Measurements from ENCODE around the gene MRS2. TPM values are rescaled to one million over a fixed set of nuclear protein-coding genes. Genes with fewer than 3 reads are reported as not detected.

MRS2 gene
- polyA plus RNA-seq, 1 donor from 2014 or later = 47.9 TPM

- Histone ChIP-seq H3K9me2 (ENCODE audit: insufficient read depth, low read length) (no peaks in the 10 kb centered on the region), H3K27ac (ENCODE audit: low read length) (no peak overlapping the region), H3K4me2 (ENCODE audit: low read length) (no peak overlapping the region), H3K36me3 (ENCODE audit: insufficient read depth, low read length) (no peaks in the 10 kb centered on the region), H3K9me3 (ENCODE audit: low read length) (no peaks in the 10 kb centered on the region), H3K79me2 (replicated peaks; ENCODE audit: insufficient read depth, low read length) (no peaks in the 10 kb centered on the region), H3K9ac (ENCODE audit: low read length) (no peak overlapping the region), H2AFZ (ENCODE audit: low read depth, low read length) (no peak overlapping the region), H3F3A (ENCODE audit: insufficient read depth, low read length, poor library complexity, severe bottlenecking) (no peaks in the 10 kb centered on the region), H3K4me3 (ENCODE audit: low read length) (no peak overlapping the region), H4K20me1 (ENCODE audit: insufficient read depth) (no peaks in the 10 kb centered on the region), H3K27me3 (ENCODE audit: insufficient read depth, low read depth, low read length) (no peaks in the 10 kb centered on the region)
- TF ChIP-seq MXI1 (conservative IDR thresholded peaks at IDR 0.05; ENCODE audit: poor library complexity, severe bottlenecking) (no peak), POLR2AphosphoS5 (IDR thresholded peaks at IDR 0.05) (no peak), REST (IDR thresholded peaks at IDR 0.05; ENCODE audit: borderline replicate concordance) (no peak), SMC3 (conservative IDR thresholded peaks at IDR 0.05; ENCODE audit: poor library complexity) (no peak), EP300 (conservative IDR thresholded peaks at IDR 0.05; ENCODE audit: poor library complexity, severe bottlenecking) (no peak), EZH2 (IDR thresholded peaks at IDR 0.05; ENCODE audit: borderline replicate concordance, insufficient read depth, low read length, poor library complexity, severe bottlenecking) (no peak), CTCF (IDR thresholded peaks at IDR 0.05; ENCODE audit: poor library complexity, severe bottlenecking) (no peak), TAF1 (IDR thresholded peaks at IDR 0.05; ENCODE audit: low read depth) (no peak), RAD21 (conservative IDR thresholded peaks at IDR 0.05) (no peak)
Observed at GRCh38 chr6:24378473-24379097, 24.2 kb upstream of the MRS2 start.

- no peaks in the 10 kb centered on the region for H4K20me1 ChIP-seq (ENCODE audit: insufficient read depth)
- H3K4me3 ChIP-seq (ENCODE audit: low read length) = no peak overlapping the region
- no peaks in the 10 kb centered on the region for H3K79me2 ChIP-seq (replicated peaks; ENCODE audit: insufficient read depth, low read length)
- H3K4me2 ChIP-seq (ENCODE audit: low read length) = no peak overlapping the region
- no peaks in the 10 kb centered on the region for H3K9me3 ChIP-seq (ENCODE audit: low read length)
- H3K27ac ChIP-seq (ENCODE audit: low read length) = no peak overlapping the region
- H3F3A ChIP-seq (ENCODE audit: insufficient read depth, low read length, poor library complexity, severe bottlenecking) = no peaks in the 10 kb centered on the region
- H3K9ac ChIP-seq (ENCODE audit: low read length) = no peak overlapping the region
- H3K27me3 ChIP-seq (ENCODE audit: insufficient read depth, low read depth, low read length) = no peaks in the 10 kb centered on the region
- no peak overlapping the region for H2AFZ ChIP-seq (ENCODE audit: low read depth, low read length)
- no peaks in the 10 kb centered on the region for H3K36me3 ChIP-seq (ENCODE audit: insufficient read depth, low read length)
- TF ChIP-seq REST (IDR thresholded peaks at IDR 0.05; ENCODE audit: borderline replicate concordance) (no peak), TAF1 (IDR thresholded peaks at IDR 0.05; ENCODE audit: low read depth) (no peak), CTCF (IDR thresholded peaks at IDR 0.05; ENCODE audit: poor library complexity, severe bottlenecking) (no peak), EP300 (conservative IDR thresholded peaks at IDR 0.05; ENCODE audit: poor library complexity, severe bottlenecking) (no peak), RAD21 (conservative IDR thresholded peaks at IDR 0.05) (no peak), SMC3 (conservative IDR thresholded peaks at IDR 0.05; ENCODE audit: poor library complexity) (no peak)
- H3K9me2 ChIP-seq (ENCODE audit: insufficient read depth, low read length) = no peaks in the 10 kb centered on the region
Observed at GRCh38 chr6:24381476-24382219, 21.1 kb upstream of the MRS2 start.
